Activated naive CD4-positive, alpha-beta T cell (primary cell): Measurements from ENCODE around the gene MYO15A.

ENCODE experiments used
- DNase-seq, 4 experiments: peaks; one replicate each; lab custom pipeline; 2025; lab: John Stamatoyannopoulos, UW

MYO15A gene

GRCh38 chr17:18159551-18160120 lies 51.1 kb downstream of the MYO15A start:
- DNase-seq: no peak

- no peak for DNase-seq
These were observed 51.7 kb downstream of the MYO15A start for GRCh38 chr17:18160128-18160856.

- DNase-seq: no peak
These were observed 52.9 kb downstream of the MYO15A start for GRCh38 chr17:18161207-18162145.

GRCh38 chr17:18163547-18163946 lies 55.0 kb downstream of the MYO15A start:
- DNase-seq: no peak

- no peak for DNase-seq
These were observed 58.3 kb downstream of the MYO15A start for GRCh38 chr17:18166894-18167293.

GRCh38 chr17:18167421-18167820 lies 58.9 kb downstream of the MYO15A start:
- no peak for DNase-seq

GRCh38 chr17:18172531-18173278 lies 64.1 kb downstream of the MYO15A start:
- no peak for DNase-seq

- DNase-seq: no peak
These were observed 65.2 kb downstream of the MYO15A start for GRCh38 chr17:18173740-18174139.

- DNase-seq: no peak
These were observed 67.6 kb downstream of the MYO15A start for GRCh38 chr17:18176176-18176575.

GRCh38 chr17:18177133-18177532 lies 68.6 kb downstream of the MYO15A start:
- no peak for DNase-seq

GRCh38 chr17:18177722-18178121 lies 69.2 kb downstream of the MYO15A start:
- DNase-seq: no peak

- no peak for DNase-seq
These were observed 70.6 kb downstream of the MYO15A start for GRCh38 chr17:18179196-18179595.

GRCh38 chr17:18179804-18180203 lies 71.2 kb downstream of the MYO15A start:
- no peak for DNase-seq

GRCh38 chr17:18181358-18181757 lies 72.8 kb downstream of the MYO15A start:
- no peak for DNase-seq

- no peak for DNase-seq
These were observed 73.8 kb downstream of the MYO15A start for GRCh38 chr17:18182110-18182977.

- peak; percentile 74 to 78 (median 77) for DNase-seq
These were observed 74.4 kb downstream of the MYO15A start for GRCh38 chr17:18182978-18183333.

GRCh38 chr17:18183334-18184142 lies 75.0 kb downstream of the MYO15A start, which contains the start of gene ALKBH5:
Gene ALKBH5, plus strand, starts transcription at chr17:18183828. Its CDS starts 416 bp downstream, at chr17:18184244.
- peak; percentile 92 to 97 (median 93) for DNase-seq

- peak; percentile 36 to 61 (median 42) for DNase-seq
These were observed 75.8 kb downstream of the MYO15A start for GRCh38 chr17:18184143-18185031.

- no peak for DNase-seq
These were observed 76.8 kb downstream of the MYO15A start for GRCh38 chr17:18185391-18185790.
